Calu3 (cell line): ENCODE measurements around the gene SEC14L5. TPM values are rescaled to one million over a fixed set of nuclear protein-coding genes. Genes with fewer than 3 reads are reported as not detected.
"Not testable (repeated sequence)": the region's sequence is repeated elsewhere in the genome, so short reads cannot be mapped to it uniquely, and the experiment has no call there.

Experiments used
- BruUV-seq: library from RNA; stranded (reverse); fragments of 400-500 nt; replicated peaks from 2 replicates; lab custom pipeline; 2021; lab: Mats Ljungman, UMichigan
- CTCF ChIA-PET: fragments of 300-600 bp; sonication (Branson Sonifier 250); formaldehyde crosslinking; loops from one replicate; lab custom pipeline; 2022; ENCODE audit warnings: antibody characterized with exemption; lab: Charles Lee
- DNase-seq: peaks from one replicate; pipeline ENCODE4 v3.0.0; 2022
- H3K27ac Mint-ChIP-seq: one replicate; pipeline ENCODE4 v1.8.0; 2022; ENCODE audit warnings: mixed read lengths; ENCODE audit not compliant: unreplicated experiment
- H3K27me3 Mint-ChIP-seq: one replicate; pipeline ENCODE4 v1.8.0; 2022; ENCODE audit warnings: mixed read lengths; ENCODE audit not compliant: unreplicated experiment
- H3K36me3 Mint-ChIP-seq: one replicate; pipeline ENCODE4 v1.8.0; 2022; ENCODE audit warnings: mild to moderate bottlenecking, moderate library complexity, mixed read lengths; ENCODE audit not compliant: insufficient read depth, unreplicated experiment
- H3K4me1 Mint-ChIP-seq: one replicate; pipeline ENCODE4 v1.8.0; 2022; ENCODE audit warnings: mild to moderate bottlenecking, low read depth, mixed read lengths; ENCODE audit not compliant: unreplicated experiment
- H3K4me3 Mint-ChIP-seq: one replicate; pipeline ENCODE4 v1.8.0; 2022; ENCODE audit warnings: mild to moderate bottlenecking, low read depth, moderate library complexity, mixed read lengths; ENCODE audit not compliant: unreplicated experiment
- H3K9me3 Mint-ChIP-seq: one replicate; pipeline ENCODE4 v1.8.0; 2022; ENCODE audit warnings: low read depth, mixed read lengths; ENCODE audit not compliant: unreplicated experiment
- intact Hi-C: fragments of 100-400 bp; cut with micrococcal nuclease; formaldehyde crosslinking; loops from one replicate; pipeline ENCODE4 v1.10.0; 2022; ENCODE audit not compliant: unreplicated experiment
- total RNA-seq: library from RNA; stranded (reverse); gene quantifications from 2 replicates; pipeline ENCODE4 v1.2.3, GENCODE V29; 2022
- TF ChIP-seq, protein P1 (sequence below): fragments of 200-600 bp; IDR thresholded peaks from one replicate; pipeline ENCODE4 v1.8.0; 2022; ENCODE audit warnings: antibody characterized with exemption; ENCODE audit not compliant: unreplicated experiment

The SEC14L5 gene
- total RNA-seq, 1 experiment from 2014 or later: 0.52 TPM

DNA sequence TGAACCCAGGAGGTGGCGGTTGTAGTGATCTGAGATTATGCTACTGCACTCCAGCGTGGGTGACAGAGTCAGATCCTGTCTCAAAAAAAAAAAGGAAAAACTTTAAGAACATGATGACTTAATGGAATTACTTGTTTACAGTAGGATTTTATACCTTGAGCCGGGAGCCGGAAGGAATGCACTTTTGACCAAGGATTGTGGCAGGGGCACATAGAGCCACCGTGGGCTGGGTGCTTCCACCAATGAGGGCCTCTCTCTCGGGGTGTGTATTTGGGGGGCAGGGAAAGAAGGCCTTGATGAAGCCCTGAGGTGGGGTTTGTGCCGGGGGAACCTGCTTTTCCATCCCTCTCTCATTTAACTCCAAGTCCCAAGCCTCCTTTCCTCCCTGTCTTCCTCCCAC, 82.3 kb downstream of the SEC14L5 start:
- CTCF ChIA-PET: no interaction called here
- H3K36me3 Mint-ChIP-seq: no peaks in the 10 kb centered on the region
- no peak for DNase-seq
- H3K4me3 Mint-ChIP-seq: no peak overlapping the region
- BruUV-seq: no TSS peak
- intact Hi-C loops: no loop called here
- peaks cover 93% of the 10 kb centered on the region for H3K27me3 Mint-ChIP-seq
- peaks cover 2% of the 10 kb centered on the region for H3K4me1 Mint-ChIP-seq
- no peaks in the 10 kb centered on the region for H3K9me3 Mint-ChIP-seq
- TF ChIP-seq, protein P1, sequence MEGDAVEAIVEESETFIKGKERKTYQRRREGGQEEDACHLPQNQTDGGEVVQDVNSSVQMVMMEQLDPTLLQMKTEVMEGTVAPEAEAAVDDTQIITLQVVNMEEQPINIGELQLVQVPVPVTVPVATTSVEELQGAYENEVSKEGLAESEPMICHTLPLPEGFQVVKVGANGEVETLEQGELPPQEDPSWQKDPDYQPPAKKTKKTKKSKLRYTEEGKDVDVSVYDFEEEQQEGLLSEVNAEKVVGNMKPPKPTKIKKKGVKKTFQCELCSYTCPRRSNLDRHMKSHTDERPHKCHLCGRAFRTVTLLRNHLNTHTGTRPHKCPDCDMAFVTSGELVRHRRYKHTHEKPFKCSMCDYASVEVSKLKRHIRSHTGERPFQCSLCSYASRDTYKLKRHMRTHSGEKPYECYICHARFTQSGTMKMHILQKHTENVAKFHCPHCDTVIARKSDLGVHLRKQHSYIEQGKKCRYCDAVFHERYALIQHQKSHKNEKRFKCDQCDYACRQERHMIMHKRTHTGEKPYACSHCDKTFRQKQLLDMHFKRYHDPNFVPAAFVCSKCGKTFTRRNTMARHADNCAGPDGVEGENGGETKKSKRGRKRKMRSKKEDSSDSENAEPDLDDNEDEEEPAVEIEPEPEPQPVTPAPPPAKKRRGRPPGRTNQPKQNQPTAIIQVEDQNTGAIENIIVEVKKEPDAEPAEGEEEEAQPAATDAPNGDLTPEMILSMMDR: no peak
- H3K27ac Mint-ChIP-seq: no peak overlapping the region

DNA sequence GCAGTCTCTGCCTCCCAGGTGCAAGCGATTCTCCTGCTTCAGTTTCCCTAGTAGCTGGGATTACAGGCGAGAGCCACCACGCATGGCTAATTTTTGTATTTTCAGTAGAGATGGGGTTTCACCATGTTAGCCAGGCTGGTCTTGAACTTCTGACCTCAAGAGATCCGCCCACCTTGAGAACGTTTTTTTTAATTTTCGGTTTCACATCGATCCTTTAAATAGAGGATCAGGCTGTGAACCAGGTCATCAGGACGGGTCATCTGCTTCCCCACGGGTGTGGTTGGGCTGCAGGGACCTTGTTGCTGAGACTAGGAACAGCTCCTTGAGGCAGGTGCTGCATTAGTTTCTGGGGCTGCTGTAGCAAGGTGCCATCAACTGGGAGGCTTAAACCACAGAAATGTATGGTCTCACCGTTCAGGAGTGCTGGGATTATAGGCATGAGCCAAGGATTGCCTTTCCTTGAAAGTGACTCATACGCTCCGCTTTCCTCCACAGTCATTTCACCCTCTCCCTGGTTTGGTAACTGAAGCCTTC, 83.5 kb downstream of the SEC14L5 start:
- intact Hi-C loops: no loop called here
- TF ChIP-seq, protein P1: no peak
- Mint-ChIP-seq H3K4me3 (no peak overlapping the region), H3K4me1 (no peaks in the 10 kb centered on the region), H3K27ac (no peak overlapping the region), H3K27me3 (peaks cover 93% of the 10 kb centered on the region), H3K36me3 (no peaks in the 10 kb centered on the region), H3K9me3 (no peaks in the 10 kb centered on the region)
- DNase-seq: no peak
- no TSS peak for BruUV-seq
- CTCF ChIA-PET: interaction anchor here (0.6 to 1.0 kb wide), 2 partner anchors 9 to 181 kb away, joined by 4 to 6 read pairs; no protein-coding TSS in a partner anchor

DNA sequence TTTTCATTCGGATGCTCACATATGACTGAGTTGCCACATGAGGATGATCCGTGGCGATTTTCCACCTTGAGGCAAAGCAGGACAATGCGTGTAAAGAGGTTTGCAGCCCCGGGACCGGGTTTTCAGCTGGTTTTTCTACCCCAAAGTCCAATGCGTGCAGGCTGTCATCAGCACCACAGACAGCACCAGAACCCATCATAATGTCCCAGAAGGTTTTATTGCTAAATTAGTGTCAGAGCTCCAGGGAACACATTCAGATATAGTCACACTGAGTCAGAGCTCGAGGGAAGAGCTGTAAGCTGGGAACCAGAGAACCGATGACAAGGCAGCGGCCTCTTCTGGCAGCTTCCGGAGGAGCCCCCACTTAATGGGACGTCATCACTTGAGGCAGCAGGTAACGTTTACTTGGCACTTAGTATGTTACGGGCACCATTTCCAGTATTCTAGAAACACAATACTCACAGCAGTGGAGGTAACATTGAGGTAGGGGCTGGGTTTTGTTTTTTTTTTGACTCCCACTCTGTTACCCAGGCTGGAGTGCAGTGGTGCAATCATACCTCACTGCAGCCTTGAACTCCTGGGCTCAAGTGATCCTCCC, 84.5 kb downstream of the SEC14L5 start:
- Mint-ChIP-seq H3K4me1 (no peaks in the 10 kb centered on the region), H3K27me3 (peaks cover 94% of the 10 kb centered on the region), H3K9me3 (no peaks in the 10 kb centered on the region), H3K36me3 (no peaks in the 10 kb centered on the region), H3K27ac (no peak overlapping the region), H3K4me3 (no peak overlapping the region)
- no peak for DNase-seq
- CTCF ChIA-PET: interaction anchor here (0.6 to 1.0 kb wide), 2 partner anchors 8 to 457 kb away, joined by 3 to 4 read pairs; no protein-coding TSS in a partner anchor
- intact Hi-C loops: no loop called here
- TF ChIP-seq, protein P1: no peak
- BruUV-seq: no TSS peak

DNA sequence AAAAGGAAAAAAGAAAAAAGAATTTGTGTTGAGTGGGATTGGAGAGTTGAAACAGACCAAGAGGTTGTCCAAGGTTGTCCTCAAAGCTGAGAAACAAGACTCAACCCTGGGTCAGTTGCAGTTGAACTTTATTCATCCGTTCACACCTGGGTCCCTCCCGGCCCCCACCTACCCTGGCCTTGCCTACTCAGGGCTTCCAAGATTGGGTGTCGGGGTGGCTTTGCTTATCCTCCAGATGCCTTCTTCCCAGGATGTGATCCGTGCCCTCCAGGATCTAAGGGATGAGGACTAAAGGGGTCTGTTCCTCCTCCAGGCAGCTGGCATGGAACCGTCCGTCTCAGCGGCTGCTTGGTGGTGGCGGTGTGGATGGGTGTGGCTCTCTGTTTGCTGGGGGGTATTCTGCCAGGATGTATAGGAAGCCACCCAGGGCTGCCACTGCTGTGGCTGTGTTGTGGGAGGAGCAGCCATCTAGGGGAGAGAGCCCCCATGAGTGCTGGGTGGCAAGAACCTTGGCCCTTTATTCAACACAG, 85.9 kb downstream of the SEC14L5 start:
- Mint-ChIP-seq H3K27me3 (peaks cover 94% of the 10 kb centered on the region), H3K9me3 (no peaks in the 10 kb centered on the region), H3K4me3 (no peak overlapping the region), H3K27ac (no peak overlapping the region), H3K4me1 (no peaks in the 10 kb centered on the region), H3K36me3 (no peaks in the 10 kb centered on the region)
- TF ChIP-seq, protein P1: no peak
- intact Hi-C loops: no loop called here
- no peak for DNase-seq
- BruUV-seq: no TSS peak
- CTCF ChIA-PET: no interaction called here

DNA sequence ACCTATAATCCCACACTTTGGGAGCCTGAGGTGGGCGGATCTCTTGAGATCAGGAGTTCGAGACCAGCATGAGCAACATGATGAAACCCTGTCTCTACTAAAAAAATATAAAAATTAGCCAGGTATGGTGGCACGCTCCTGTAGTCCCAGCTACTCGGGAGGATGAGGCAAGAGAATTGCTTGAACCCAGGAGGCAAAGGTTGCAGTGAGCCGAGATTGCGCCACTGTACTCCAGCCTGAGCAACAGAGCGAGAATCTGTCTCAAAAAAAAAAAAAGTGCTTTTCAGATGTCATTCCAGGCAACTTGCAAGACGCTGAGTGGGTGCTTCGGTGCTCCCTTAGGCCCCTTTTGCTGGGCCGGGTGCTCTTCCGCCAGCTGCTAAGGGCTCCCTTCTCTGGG, 86.5 kb downstream of the SEC14L5 start:
- H3K27ac Mint-ChIP-seq, H3K4me3 Mint-ChIP-seq, CTCF ChIA-PET, intact Hi-C loops, H3K9me3 Mint-ChIP-seq, H3K4me1 Mint-ChIP-seq, BruUV-seq, DNase-seq, H3K36me3 Mint-ChIP-seq: not testable (repeated sequence)
- peaks cover 94% of the 10 kb centered on the region for H3K27me3 Mint-ChIP-seq
